Ascending aorta (tissue), 2 donors: Measurements from ENCODE around the gene CKS1B. TPM values are rescaled to one million over a fixed set of nuclear protein-coding genes. Genes with fewer than 3 reads are reported as not detected.
"Not testable (repeated sequence)": the region's sequence is repeated elsewhere in the genome, so short reads cannot be mapped to it uniquely, and the experiment has no call there.

Source experiments
- DNase-seq, 2 donors: peaks; one replicate each; pipeline ENCODE4 v3.0.0-alpha.2; 2019; ENCODE audit warnings: low spot score in 2 of 2
- H3K27ac ChIP-seq, 2 donors: fragments of 200-600 bp; sonication (generic); one replicate each; pipeline ENCODE4 v1.5.1; 2016 to 2017; ENCODE audit warnings: mild to moderate bottlenecking in 1 of 2
- H3K27me3 ChIP-seq: fragments of 200-600 bp; sonication (generic); one replicate; pipeline ENCODE4 v1.5.1; 2017
- H3K36me3 ChIP-seq, 2 donors: fragments of 200-600 bp; sonication (generic); one replicate each; pipeline ENCODE4 v1.5.1; 2016
- H3K4me1 ChIP-seq, 2 donors: fragments of 200-600 bp; sonication (generic); one replicate each; pipeline ENCODE4 v1.5.1; 2016 to 2017; ENCODE audit warnings: mild to moderate bottlenecking in 1 of 2
- H3K4me3 ChIP-seq, 2 donors: fragments of 200-600 bp; sonication (generic); one replicate each; pipeline ENCODE4 v1.5.1; 2016 to 2017; ENCODE audit warnings: mild to moderate bottlenecking in 1 of 2
- H3K9me3 ChIP-seq, 2 donors: fragments of 200-600 bp; sonication (generic); one replicate each; pipeline ENCODE4 v1.5.1; 2016
- intact Hi-C: fragments of 100-400 bp; cut with DNase I; formaldehyde crosslinking; loops from one replicate; pipeline ENCODE4 v1.15.1; 2023
- total RNA-seq: library from RNA; depleted of rRNA; stranded (reverse); fragments of >200 nt; gene quantifications from one replicate; pipeline ENCODE4 v1.1.0, GENCODE V29; 2016
- TF ChIP-seq, protein P1 (sequence below), 3 experiments: fragments of 200-600 bp in 2 of 3; fragments of 450-650 bp in 1 of 3; sonication (generic) in 2 of 3; IDR thresholded peaks; one replicate each; pipeline ENCODE4 v1.5.1; 2016 to 2019; ENCODE audit warnings: antibody characterized with exemption in 3 of 3, mild to moderate bottlenecking in 1 of 3, moderate library complexity in 1 of 3

CKS1B gene
- total RNA-seq, 1 donor from 2014 or later, result 40.4 TPM

GRCh38 chr1:154995301-154995983 is 21.0 kb downstream of the CKS1B start:
- peak in 1 of 2 donors; percentile 77 for DNase-seq
- peaks cover 7 to 12% of the 10 kb centered on the region in 2 donors for H3K4me1 ChIP-seq
- TF ChIP-seq, protein P1, sequence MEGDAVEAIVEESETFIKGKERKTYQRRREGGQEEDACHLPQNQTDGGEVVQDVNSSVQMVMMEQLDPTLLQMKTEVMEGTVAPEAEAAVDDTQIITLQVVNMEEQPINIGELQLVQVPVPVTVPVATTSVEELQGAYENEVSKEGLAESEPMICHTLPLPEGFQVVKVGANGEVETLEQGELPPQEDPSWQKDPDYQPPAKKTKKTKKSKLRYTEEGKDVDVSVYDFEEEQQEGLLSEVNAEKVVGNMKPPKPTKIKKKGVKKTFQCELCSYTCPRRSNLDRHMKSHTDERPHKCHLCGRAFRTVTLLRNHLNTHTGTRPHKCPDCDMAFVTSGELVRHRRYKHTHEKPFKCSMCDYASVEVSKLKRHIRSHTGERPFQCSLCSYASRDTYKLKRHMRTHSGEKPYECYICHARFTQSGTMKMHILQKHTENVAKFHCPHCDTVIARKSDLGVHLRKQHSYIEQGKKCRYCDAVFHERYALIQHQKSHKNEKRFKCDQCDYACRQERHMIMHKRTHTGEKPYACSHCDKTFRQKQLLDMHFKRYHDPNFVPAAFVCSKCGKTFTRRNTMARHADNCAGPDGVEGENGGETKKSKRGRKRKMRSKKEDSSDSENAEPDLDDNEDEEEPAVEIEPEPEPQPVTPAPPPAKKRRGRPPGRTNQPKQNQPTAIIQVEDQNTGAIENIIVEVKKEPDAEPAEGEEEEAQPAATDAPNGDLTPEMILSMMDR (IDR thresholded peaks at IDR 0.05), result peak in 2 of 3 experiments; percentile 28 to 43
- intact Hi-C loops, H3K27ac ChIP-seq, H3K4me3 ChIP-seq, H3K36me3 ChIP-seq, H3K27me3 ChIP-seq, H3K9me3 ChIP-seq: not testable (repeated sequence)

DNA sequence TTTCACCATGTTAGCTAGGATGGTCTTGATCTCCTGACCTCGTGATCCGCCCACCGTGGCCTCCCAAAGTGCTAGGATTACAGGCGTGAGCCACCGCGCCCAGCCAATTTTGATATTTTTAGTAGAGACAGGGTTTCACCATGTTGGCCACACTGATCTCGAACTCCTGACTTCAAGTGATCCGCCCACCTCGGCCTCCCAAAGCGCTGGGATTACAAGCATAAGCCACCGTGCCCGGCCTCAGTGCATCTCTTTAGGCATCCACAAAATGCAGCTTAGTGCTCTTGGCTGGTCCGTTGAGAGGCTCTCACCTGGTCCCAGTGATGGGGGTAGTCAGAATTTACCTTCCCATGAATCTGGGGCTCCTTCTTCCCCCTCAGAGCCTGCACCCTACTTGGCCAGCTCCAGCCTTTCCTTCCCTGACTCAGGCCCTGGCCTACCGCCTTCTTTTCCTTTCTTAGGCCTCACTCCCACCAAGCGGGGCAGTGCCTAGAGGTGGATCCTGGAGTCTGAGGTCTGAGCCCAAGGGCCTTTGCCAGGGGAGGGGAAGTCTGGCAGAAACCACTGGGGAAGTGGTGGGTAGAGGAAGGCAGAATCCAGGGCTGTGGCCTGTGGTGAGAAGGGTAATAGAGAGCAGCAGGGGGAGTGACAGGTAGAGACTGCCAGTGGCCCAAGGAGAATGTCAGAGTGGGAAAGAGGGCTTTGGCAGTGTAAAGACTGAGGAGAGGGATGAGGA is 22.7 kb downstream of the CKS1B start:
- TF ChIP-seq, protein P1 (IDR thresholded peaks at IDR 0.05), result no peak

DNA sequence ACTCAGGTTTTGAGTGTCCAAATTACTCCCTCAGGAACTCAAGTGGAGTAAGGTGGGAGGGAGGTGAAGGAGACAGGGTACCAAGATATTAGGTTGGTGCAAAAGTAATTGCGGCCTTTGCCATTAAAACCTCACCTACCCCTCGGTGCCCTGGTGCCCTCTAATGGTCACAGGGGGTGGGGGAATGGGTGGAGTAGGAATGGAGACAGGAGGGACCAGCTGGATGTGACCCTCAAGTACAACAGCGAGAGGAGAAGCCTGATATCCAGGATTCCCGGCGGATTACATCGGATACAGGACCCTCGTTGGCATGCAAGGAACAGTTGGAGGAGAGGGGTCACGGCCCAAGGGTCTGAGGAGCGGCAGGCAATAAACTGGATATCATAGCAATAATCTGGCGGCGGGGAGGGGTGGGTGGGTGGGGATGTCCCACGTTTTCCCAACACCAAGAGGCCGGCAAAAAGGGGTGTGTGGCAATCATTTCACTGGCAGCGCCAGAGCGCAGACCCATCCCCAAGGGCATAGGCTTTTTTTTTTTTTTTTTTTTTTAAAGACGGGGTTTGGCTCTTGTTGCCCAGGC is 23.8 kb downstream of the CKS1B start:
- Histone ChIP-seq H3K9me3 (no peaks in the 10 kb centered on the region), H3K27me3 (no peaks in the 10 kb centered on the region), H3K36me3 (no peaks in the 10 kb centered on the region), H3K4me1 (peaks cover 7 to 17% of the 10 kb centered on the region in 2 donors), H3K4me3 (no peak overlapping the region), H3K27ac (no peak overlapping the region)
- no peak for DNase-seq
- TF ChIP-seq, protein P1 (IDR thresholded peaks at IDR 0.05), result no peak
- intact Hi-C loops, result no loop called here

More for the DNA sequence above, 22.7 kb downstream of the CKS1B start:
- Histone ChIP-seq H3K27ac (no peak overlapping the region), H3K4me1 (peaks cover 7 to 17% of the 10 kb centered on the region in 2 donors), H3K27me3 (no peaks in the 10 kb centered on the region), H3K36me3 (no peaks in the 10 kb centered on the region), H3K9me3 (no peaks in the 10 kb centered on the region), H3K4me3 (no peak overlapping the region)
- intact Hi-C loops, result no loop called here
- DNase-seq, result no peak

- Histone ChIP-seq H3K27ac (peak overlapping the region; percentile 97 to 98), H3K27me3 (no peaks in the 10 kb centered on the region), H3K4me1 (peaks cover 7 to 17% of the 10 kb centered on the region in 2 donors), H3K4me3 (peak overlapping the region; percentile 92 to 94), H3K36me3 (no peaks in the 10 kb centered on the region), H3K9me3 (no peaks in the 10 kb centered on the region)
- DNase-seq, result peak in 1 of 2 donors; percentile 76
- TF ChIP-seq, protein P1 (IDR thresholded peaks at IDR 0.05), result peak; percentile 67 to 81 (median 78)
- intact Hi-C loops, result no loop called here
Observed at GRCh38 chr1:154998818-154999570, 24.5 kb downstream of the CKS1B start.
